ENCODE data around the gene KRTAP12-1.

The KRTAP12-1 gene

GRCh38 chr21:44713846-44714245 is 31.9 kb upstream of the KRTAP12-1 start:
- Histone ChIP-seq H3K4me3 (replicated peaks; ENCODE audit: insufficient read depth, low read length) (no peak overlapping the region), H3K27me3 (ENCODE audit: insufficient read depth, poor library complexity, severe bottlenecking) (peaks cover 49% of the 10 kb centered on the region), H3K27ac (replicated peaks) (no peak overlapping the region)
- no peak for DNase-seq (ENCODE audit: low read depth in 1 of 2, low spot score in 1 of 2)
- TF ChIP-seq REST (IDR thresholded peaks at IDR 0.05; ENCODE audit: insufficient replicate concordance, low read depth) (no peak), CTCF (IDR thresholded peaks at IDR 0.05; ENCODE audit: insufficient read depth, low read length) (no peak), SPI1 (IDR thresholded peaks at IDR 0.05; ENCODE audit: borderline replicate concordance, low read depth) (no peak), POLR2AphosphoS5 (IDR thresholded peaks at IDR 0.05; ENCODE audit: low read depth) (no peak), GABPA (IDR thresholded peaks at IDR 0.05; ENCODE audit: low read depth) (no peak)

GRCh38 chr21:44713130-44713529 is 31.2 kb upstream of the KRTAP12-1 start:
- Histone ChIP-seq H3K27me3 (ENCODE audit: insufficient read depth, poor library complexity, severe bottlenecking) (peaks cover 54% of the 10 kb centered on the region), H3K4me3 (replicated peaks; ENCODE audit: insufficient read depth, low read length) (no peak overlapping the region), H3K27ac (replicated peaks) (no peak overlapping the region)
- TF ChIP-seq REST (IDR thresholded peaks at IDR 0.05; ENCODE audit: insufficient replicate concordance, low read depth) (no peak), POLR2AphosphoS5 (IDR thresholded peaks at IDR 0.05; ENCODE audit: low read depth) (no peak), CTCF (IDR thresholded peaks at IDR 0.05; ENCODE audit: insufficient read depth, low read length) (no peak), SPI1 (IDR thresholded peaks at IDR 0.05; ENCODE audit: borderline replicate concordance, low read depth) (no peak), GABPA (IDR thresholded peaks at IDR 0.05; ENCODE audit: low read depth) (no peak)
- no peak for DNase-seq (ENCODE audit: low read depth in 1 of 2, low spot score in 1 of 2)

- no peak overlapping the region for H3K4me3 ChIP-seq (replicated peaks; ENCODE audit: insufficient read depth, low read length)
- TF ChIP-seq GABPA (IDR thresholded peaks at IDR 0.05; ENCODE audit: low read depth) (no peak), POLR2AphosphoS5 (IDR thresholded peaks at IDR 0.05; ENCODE audit: low read depth) (no peak), SPI1 (IDR thresholded peaks at IDR 0.05; ENCODE audit: borderline replicate concordance, low read depth) (no peak), CTCF (IDR thresholded peaks at IDR 0.05; ENCODE audit: insufficient read depth, low read length) (no peak), REST (IDR thresholded peaks at IDR 0.05; ENCODE audit: insufficient replicate concordance, low read depth) (no peak)
- H3K27me3 ChIP-seq (ENCODE audit: insufficient read depth, poor library complexity, severe bottlenecking): peaks cover 54% of the 10 kb centered on the region
- H3K27ac ChIP-seq (replicated peaks): no peak overlapping the region
- no peak for DNase-seq (ENCODE audit: low read depth in 1 of 2, low spot score in 1 of 2)
Measured at GRCh38 chr21:44712203-44713028, 30.5 kb upstream of the KRTAP12-1 start.

Measured in HL-60 (cell line).